Uterus (tissue), 2 donors: ENCODE measurements around the gene LRR1.

ENCODE experiments used
- CTCF ChIP-seq, 4 experiments: fragments of 200-600 bp in 2 of 4; fragments of 450-650 bp in 2 of 4; sonication (generic) in 2 of 4; IDR thresholded peaks; one replicate each; pipeline ENCODE4 v1.5.1; 2016 to 2019; ENCODE audit warnings: antibody characterized with exemption in 4 of 4, mild to moderate bottlenecking in 2 of 4, moderate library complexity in 1 of 4
- POLR2A ChIP-seq, 2 donors: fragments of 450-650 bp; IDR thresholded peaks; one replicate each; pipeline ENCODE4 v1.6.1; 2016; ENCODE audit warnings: antibody characterized with exemption in 2 of 2, mild to moderate bottlenecking in 1 of 2, moderate library complexity in 1 of 2

GRCh38 chr14:49582113-49582977 is 16.4 kb upstream of the LRR1 start:
- no peak for TF ChIP-seq CTCF (IDR thresholded peaks at IDR 0.05)
- no peak for TF ChIP-seq POLR2A (IDR thresholded peaks at IDR 0.05)
